OCI-LY7 (cell line): ENCODE results near the gene OR4F17.
"Not testable (repeated sequence)": the region's sequence is repeated elsewhere in the genome, so short reads cannot be mapped to it uniquely, and the experiment has no call there.

ENCODE experiments used
- CTCF ChIP-seq: fragments of 200-600 bp; sonication (generic); conservative IDR thresholded peaks from 2 replicates; pipeline ENCODE4 v1.5.1; 2014; ENCODE audit warnings: mild to moderate bottlenecking, antibody characterized with exemption, low read length, moderate library complexity, mixed read lengths
- EZH2phosphoT487 ChIP-seq: fragments of 200-600 bp; sonication (generic); IDR thresholded peaks from 2 replicates; pipeline ENCODE4 v1.6.1; 2018; ENCODE audit warnings: low read depth, borderline replicate concordance, mild to moderate bottlenecking, mixed run types, antibody characterized with exemption, low read length, moderate library complexity, mixed read lengths

DNA sequence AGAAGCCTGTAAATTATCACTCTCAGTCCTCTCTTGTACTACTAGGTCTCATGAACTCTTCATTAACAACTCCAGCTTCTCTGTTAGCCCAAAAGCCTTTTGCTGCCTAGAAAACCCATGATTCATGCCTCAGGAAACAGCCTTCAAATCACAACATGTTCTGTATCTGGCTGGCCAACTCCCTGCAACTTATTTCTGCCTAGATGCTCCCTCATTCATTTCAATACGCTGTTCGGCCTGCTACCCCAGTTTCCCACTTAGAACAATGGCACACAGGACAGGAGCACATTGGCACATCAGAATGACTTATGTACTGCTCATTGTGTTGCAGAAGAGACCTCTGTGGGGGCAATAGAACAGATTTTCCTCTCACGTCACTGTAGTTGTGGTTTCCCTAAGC lies 9.3 kb upstream of the OR4F17 start:
- TF ChIP-seq CTCF, EZH2phosphoT487: not testable (repeated sequence)
